Endothelial cell of umbilical vein (primary cell): ENCODE measurements around the gene SGSM1. TPM values are rescaled to one million over a fixed set of nuclear protein-coding genes. Genes with fewer than 3 reads are reported as not detected.

Experiments used
- BruUV-seq: library from RNA; stranded (reverse); fragments of 400-500 nt; replicated peaks from 2 replicates; lab custom pipeline; 2021; lab: Mats Ljungman, UMichigan
- CTCF ChIA-PET: fragments of 300-600, 350-600 bp; sonication (Branson Sonifier 250); formaldehyde crosslinking; loops from one replicate; lab custom pipeline; 2021; ENCODE audit warnings: antibody characterized with exemption, inconsistent platforms; lab: Charles Lee
- POLR2A ChIA-PET: fragments of 300-600, 350-600 bp; sonication (Branson Sonifier 250); formaldehyde crosslinking; loops from one replicate; lab custom pipeline; 2021; ENCODE audit warnings: antibody characterized with exemption, inconsistent platforms; lab: Charles Lee
- DNase-seq: peaks from one replicate; pipeline ENCODE4 v3.0.0-alpha.2; 2011; ENCODE audit warnings: low read depth, low spot score
- FAIRE-seq: peaks from 2 replicates; lab custom pipeline; 2011; peaks lifted over from hg19 to GRCh38; lab: Jason Lieb, UNC
- H2AFZ ChIP-seq: 2 replicates; pipeline ENCODE4 v1.6.0; 2012; ENCODE audit warnings: low read depth, low read length, control low read depth, inconsistent platforms
- H3K27ac ChIP-seq: 2 replicates; pipeline ENCODE4 v1.5.1; 2011; ENCODE audit warnings: low read depth, mild to moderate bottlenecking, control low read depth, low read length, moderate library complexity; ENCODE audit not compliant: insufficient read depth
- H3K27me3 ChIP-seq, 2 experiments: 2 replicates each; pipeline versions ENCODE4 v1.6.0 to v1.6.1; 2011; ENCODE audit warnings: low read length in 2 of 2, mixed read lengths in 1 of 2; ENCODE audit not compliant: control insufficient read depth in 2 of 2, insufficient read depth in 2 of 2
- H3K36me3 ChIP-seq, 2 experiments: 2 replicates in 1 of 2; 3 replicates in 1 of 2; pipeline ENCODE4 v1.5.1; 2011; ENCODE audit warnings: low read length in 2 of 2, mild to moderate bottlenecking in 1 of 2, moderate library complexity in 1 of 2; ENCODE audit not compliant: control insufficient read depth in 2 of 2, insufficient read depth in 2 of 2; ENCODE audit errors: extremely low read depth in 1 of 2
- H3K4me1 ChIP-seq: 3 replicates; pipeline ENCODE4 v1.5.1; 2011; ENCODE audit warnings: mild to moderate bottlenecking, low read length; ENCODE audit not compliant: control insufficient read depth, insufficient read depth; ENCODE audit errors: extremely low read depth
- H3K4me2 ChIP-seq: 2 replicates; pipeline ENCODE4 v1.6.1; 2011; ENCODE audit warnings: low read length, control low read depth, mixed read lengths; ENCODE audit not compliant: insufficient read depth
- H3K4me3 ChIP-seq, 3 experiments: fragments of 200-600 bp in 1 of 3; sonication (generic), shearing (Covaris generic) in 1 of 3; replicated peaks in 1 of 3; 2 replicates each; pipeline ENCODE4 v1.5.1; 2011 to 2016; ENCODE audit warnings: control low read depth in 3 of 3, low read length in 3 of 3, mild to moderate bottlenecking in 2 of 3, inconsistent platforms in 1 of 3, low read depth in 1 of 3, moderate library complexity in 1 of 3; ENCODE audit not compliant: insufficient read depth in 1 of 3
- H3K79me2 ChIP-seq: 2 replicates; pipeline ENCODE4 v1.6.0; 2012; ENCODE audit warnings: low read length, inconsistent platforms; ENCODE audit not compliant: control insufficient read depth, insufficient read depth
- H3K9ac ChIP-seq: replicated peaks from 2 replicates; pipeline ENCODE3; 2011; ENCODE audit warnings: low read length, control low read depth; ENCODE audit not compliant: insufficient read depth; ENCODE audit errors: extremely low read depth
- H3K9me1 ChIP-seq: replicated peaks from 3 replicates; pipeline ENCODE4 v1.6.0; 2011; ENCODE audit warnings: mild to moderate bottlenecking, low read length; ENCODE audit not compliant: control insufficient read depth, insufficient read depth; ENCODE audit errors: extremely low read depth
- H3K9me3 ChIP-seq: replicated peaks from 2 replicates; pipeline ENCODE4 v1.5.1; 2012; ENCODE audit warnings: low read length, inconsistent platforms; ENCODE audit not compliant: control insufficient read depth, insufficient read depth
- H4K20me1 ChIP-seq: replicated peaks from 2 replicates; pipeline ENCODE3; 2011; ENCODE audit warnings: mild to moderate bottlenecking, low read length; ENCODE audit not compliant: control insufficient read depth, insufficient read depth; ENCODE audit errors: extremely low read depth
- CTCF ChIP-seq, 2 donors: IDR thresholded peaks; 1 replicate in 1 of 2; 2 replicates in 1 of 2; pipeline ENCODE4 v1.5.1; 2011; ENCODE audit warnings: low read length in 2 of 2, mild to moderate bottlenecking in 2 of 2, moderate library complexity in 2 of 2, control low read depth in 1 of 2, inconsistent platforms in 1 of 2, low read depth in 1 of 2; ENCODE audit not compliant: insufficient read depth in 1 of 2; ENCODE audit errors: extremely low read depth in 1 of 2
- EZH2 ChIP-seq: IDR thresholded peaks from 2 replicates; pipeline ENCODE4 v1.6.1; 2012; ENCODE audit warnings: borderline replicate concordance, low read depth, mild to moderate bottlenecking, moderate library complexity, low read length, inconsistent platforms; ENCODE audit not compliant: severe bottlenecking
- FOS ChIP-seq: IDR thresholded peaks from 2 replicates; pipeline ENCODE4 v1.6.1; 2011; ENCODE audit warnings: mild to moderate bottlenecking, low read length, moderate library complexity, borderline replicate concordance; ENCODE audit not compliant: insufficient read depth
- GATA2 ChIP-seq: IDR thresholded peaks from 2 replicates; pipeline ENCODE4 v1.7.0; 2011; ENCODE audit warnings: low read depth, mild to moderate bottlenecking, moderate library complexity, mixed read lengths, low read length; ENCODE audit not compliant: insufficient read length, insufficient read depth
- JUN ChIP-seq: IDR thresholded peaks from 2 replicates; pipeline ENCODE4 v1.6.1; 2011; ENCODE audit warnings: borderline replicate concordance, low read depth; ENCODE audit not compliant: insufficient read length, insufficient read depth
- MAX ChIP-seq: IDR thresholded peaks from 2 replicates; pipeline ENCODE4 v1.6.1; 2011; ENCODE audit not compliant: insufficient read depth, insufficient read length
- MYC ChIP-seq: IDR thresholded peaks from one replicate; pipeline ENCODE4 v1.6.1; 2011; ENCODE audit warnings: mild to moderate bottlenecking, low read depth, low read length
- POLR2A ChIP-seq: IDR thresholded peaks from 2 replicates; pipeline ENCODE4 v1.6.1; 2012; ENCODE audit warnings: low read depth, mild to moderate bottlenecking, control low read depth, low read length
- POLR2AphosphoS5 ChIP-seq: IDR thresholded peaks from 2 replicates; pipeline ENCODE4 v1.6.1; 2012; ENCODE audit warnings: low read depth, mild to moderate bottlenecking, control low read depth, low read length, moderate library complexity; ENCODE audit not compliant: insufficient read depth
- dilution Hi-C: fragments of 300-500 bp; cut with MboI; formaldehyde crosslinking; loops from one replicate; pipeline ENCODE4 v1.15.0; 2019; ENCODE audit warnings: low sequenced_read_pairs; ENCODE audit not compliant: extremely low pct_ligation_motif_present
- intact Hi-C: fragments of 100-400 bp; cut with micrococcal nuclease; formaldehyde crosslinking; loops from one replicate; pipeline ENCODE4 v1.10.0; 2022
- polyA plus RNA-seq, 4 experiments: library from polyadenylated mRNA; depleted of rRNA in 3 of 4; stranded (reverse) in 3 of 4; unstranded in 1 of 4; fragments of >200 nt; gene quantifications; 2 replicates each; pipeline versions ENCODE4 v1.2.1 to v1.2.3, GENCODE V29; 2011 to 2012; ENCODE audit warnings: missing spikeins in 1 of 4
- total RNA-seq: library from RNA; stranded (reverse); gene quantifications from 2 replicates; pipeline ENCODE4 v1.2.3, GENCODE V29; 2021

The SGSM1 gene
- total and polyA plus RNA-seq, 2 donors (not counting 3 experiments of a cell fraction or from before 2014, with no cell fraction given) = 0.10 to 1.1 TPM

GRCh38 chr22:24819487-24819886 is 13.5 kb downstream of the SGSM1 start:
- intact Hi-C loops = no loop called here
- no TSS peak for BruUV-seq
- no peak overlapping the region for H3K4me3 ChIP-seq

More at GRCh38 chr22:24819487-24819886, 13.5 kb downstream of the SGSM1 start:
- Histone ChIP-seq H3K9me3 (no peaks in the 10 kb centered on the region), H3K4me2 (no peak overlapping the region), H3K79me2 (no peaks in the 10 kb centered on the region), H3K27ac (no peak overlapping the region), H4K20me1 (no peaks in the 10 kb centered on the region), H3K9me1 (no peaks in the 10 kb centered on the region), H3K4me1 (no peaks in the 10 kb centered on the region), H3K36me3 (no peaks in the 10 kb centered on the region), H2AFZ (no peak overlapping the region), H3K9ac (no peak overlapping the region), H3K27me3 (no peaks in the 10 kb centered on the region)
- FAIRE-seq = no peak
- no peak for TF ChIP-seq EZH2
- no peak for TF ChIP-seq FOS
- TF ChIP-seq POLR2AphosphoS5 = no peak
- no peak for TF ChIP-seq POLR2A
- no peak for TF ChIP-seq CTCF (IDR thresholded peaks at IDR 0.05; ENCODE audit: extremely low read depth in 1 of 2, insufficient read depth in 1 of 2, low read depth in 1 of 2, low read length in 2 of 2)
- no peak for TF ChIP-seq JUN
- TF ChIP-seq GATA2 = no peak
- no peak for TF ChIP-seq MYC
- no peak for TF ChIP-seq MAX
- no peak for DNase-seq
- dilution Hi-C loops = no loop called here
- ChIA-PET POLR2A (no interaction called here), CTCF (interaction anchor here (1.6 to 2.4 kb wide), 2 partner anchors 16 to 31 kb away, joined by 4 to 11 read pairs; no protein-coding TSS in a partner anchor)
